HG03469 (cell line): ENCODE measurements around the gene PLOD3.
"Not testable (repeated sequence)": the region's sequence is repeated elsewhere in the genome, so short reads cannot be mapped to it uniquely, and the experiment has no call there.

Source experiments
- ATAC-seq: cut with Tn5 transposase; IDR thresholded peaks from one replicate; pipeline ENCODE4 v1.9.1; 2021; ENCODE audit warnings: mild to moderate bottlenecking, moderate library complexity, moderate number of reproducible peaks; ENCODE audit not compliant: unreplicated experiment

PLOD3 gene

GRCh38 chr7:101216001-101216859 is 1.2 kb downstream of the PLOD3 start:
- ATAC-seq = no peak

- ATAC-seq = no peak
These were observed 5.4 kb downstream of the PLOD3 start for GRCh38 chr7:101212014-101212413.

GRCh38 chr7:101211501-101211900 is 5.9 kb downstream of the PLOD3 start:
- ATAC-seq = no peak

GRCh38 chr7:101210143-101210542 is 7.2 kb downstream of the PLOD3 start:
- ATAC-seq = no peak

GRCh38 chr7:101208794-101209193 is 8.6 kb downstream of the PLOD3 start:
- no peak for ATAC-seq

GRCh38 chr7:101207459-101207858 is 9.9 kb downstream of the PLOD3 start:
- ATAC-seq = no peak

GRCh38 chr7:101206665-101207042 is 10.7 kb downstream of the PLOD3 start:
- no peak for ATAC-seq

- ATAC-seq = no peak
These were observed 11.3 kb downstream of the PLOD3 start for GRCh38 chr7:101205901-101206664.

- not testable (repeated sequence) for ATAC-seq
These were observed 13.3 kb downstream of the PLOD3 start for GRCh38 chr7:101203740-101204738.

- no peak for ATAC-seq
These were observed 14.8 kb downstream of the PLOD3 start for GRCh38 chr7:101202603-101202918.

- no peak for ATAC-seq
These were observed 15.4 kb downstream of the PLOD3 start for GRCh38 chr7:101201695-101202602.

GRCh38 chr7:101200862-101201599 is 16.4 kb downstream of the PLOD3 start, which contains the start of gene MOGAT3:
MOGAT3 (minus strand) TSS chr7:101201036; CDS start chr7:101200854, 182 bp downstream.
- no peak for ATAC-seq

GRCh38 chr7:101200504-101200861 is 16.9 kb downstream of the PLOD3 start:
- no peak for ATAC-seq

- ATAC-seq = not testable (repeated sequence)
These were observed 17.9 kb downstream of the PLOD3 start for GRCh38 chr7:101199522-101199921.

GRCh38 chr7:101198476-101198875 is 18.9 kb downstream of the PLOD3 start:
- ATAC-seq = no peak

GRCh38 chr7:101197991-101198390 is 19.4 kb downstream of the PLOD3 start:
- no peak for ATAC-seq

GRCh38 chr7:101195884-101196283 is 21.5 kb downstream of the PLOD3 start:
- no peak for ATAC-seq

- no peak for ATAC-seq
These were observed 28.3 kb downstream of the PLOD3 start for GRCh38 chr7:101189109-101189508.

- ATAC-seq = no peak
These were observed 30.4 kb downstream of the PLOD3 start for GRCh38 chr7:101186844-101187428.
